Esophagus muscularis mucosa (tissue), 4 donors: ENCODE data around the gene FAM32A. TPM values are rescaled to one million over a fixed set of nuclear protein-coding genes. Genes with fewer than 3 reads are reported as not detected.
A peak's percentile ranks its signal among the peaks of the same experiment; 100 is the strongest.

Source experiments
- DNase-seq: peaks from one replicate; pipeline ENCODE4 v3.0.0-alpha.2; 2017; ENCODE audit errors: extremely low spot score
- H3K27ac ChIP-seq, 4 donors: fragments of 200-600 bp; sonication (generic); replicated peaks in 1 of 4; 1 replicate in 3 of 4; 2 replicates in 1 of 4; pipeline ENCODE4 v1.5.1; 2016 to 2019; ENCODE audit warnings: mild to moderate bottlenecking in 1 of 4
- H3K27me3 ChIP-seq, 4 donors: fragments of 200-600 bp; sonication (generic); one replicate each; pipeline versions ENCODE4 v1.5.1 to v1.6.0; 2016 to 2019
- H3K36me3 ChIP-seq, 4 donors: fragments of 200-600 bp; sonication (generic); one replicate each; pipeline ENCODE4 v1.5.1; 2016 to 2019
- H3K4me1 ChIP-seq, 4 donors: fragments of 200-600 bp; sonication (generic); one replicate each; pipeline ENCODE4 v1.5.1; 2016 to 2019
- H3K4me3 ChIP-seq, 4 donors: fragments of 200-600 bp; sonication (generic); 1 replicate in 2 of 4; 2 replicates in 2 of 4; pipeline ENCODE4 v1.5.1; 2016 to 2019; ENCODE audit warnings: mild to moderate bottlenecking in 4 of 4, moderate library complexity in 1 of 4
- H3K9me3 ChIP-seq, 4 donors: fragments of 200-600 bp; sonication (generic); 1 replicate in 3 of 4; 2 replicates in 1 of 4; pipeline ENCODE4 v1.5.1; 2016 to 2019
- EP300 ChIP-seq: sonication (generic); formaldehyde crosslinking; IDR thresholded peaks from one replicate; pipeline ENCODE4 v1.6.1; 2017; ENCODE audit warnings: antibody characterized with exemption
- POLR2A ChIP-seq: fragments of 450-650 bp; IDR thresholded peaks from one replicate; pipeline ENCODE4 v1.6.1; 2017; ENCODE audit warnings: antibody characterized with exemption, moderate library complexity, mild to moderate bottlenecking, low read depth
- POLR2AphosphoS5 ChIP-seq, 2 donors: sonication (generic); formaldehyde crosslinking; IDR thresholded peaks; one replicate each; pipeline ENCODE4 v1.6.1; 2017; ENCODE audit warnings: antibody characterized with exemption in 2 of 2
- WGBS: methylation state at CpG from one replicate; pipeline ENCODE4 v1.1.5; 2018; 5-methylcytosine and 5-hydroxymethylcytosine counted together
- intact Hi-C: fragments of 100-400 bp; cut with DNase I; formaldehyde crosslinking; loops from one replicate; pipeline ENCODE4 v1.15.1; 2023
- total RNA-seq, 4 donors: library from RNA; depleted of rRNA; stranded (reverse); fragments of >200 nt; gene quantifications; one replicate each; pipeline versions ENCODE4 v1.1.0 to v1.2.1, GENCODE V29; 2016
- TF ChIP-seq, protein P1 (sequence below), 3 experiments: fragments of 200-600 bp in 2 of 3; fragments of 450-650 bp in 1 of 3; sonication (generic) in 2 of 3; IDR thresholded peaks; one replicate each; pipeline ENCODE4 v1.5.1; 2017 to 2019; ENCODE audit warnings: antibody characterized with exemption in 3 of 3, mild to moderate bottlenecking in 2 of 3, moderate library complexity in 1 of 3

FAM32A gene
- total RNA-seq, 4 donors from 2014 or later = 83.5 to 104 (median 103) TPM

DNA sequence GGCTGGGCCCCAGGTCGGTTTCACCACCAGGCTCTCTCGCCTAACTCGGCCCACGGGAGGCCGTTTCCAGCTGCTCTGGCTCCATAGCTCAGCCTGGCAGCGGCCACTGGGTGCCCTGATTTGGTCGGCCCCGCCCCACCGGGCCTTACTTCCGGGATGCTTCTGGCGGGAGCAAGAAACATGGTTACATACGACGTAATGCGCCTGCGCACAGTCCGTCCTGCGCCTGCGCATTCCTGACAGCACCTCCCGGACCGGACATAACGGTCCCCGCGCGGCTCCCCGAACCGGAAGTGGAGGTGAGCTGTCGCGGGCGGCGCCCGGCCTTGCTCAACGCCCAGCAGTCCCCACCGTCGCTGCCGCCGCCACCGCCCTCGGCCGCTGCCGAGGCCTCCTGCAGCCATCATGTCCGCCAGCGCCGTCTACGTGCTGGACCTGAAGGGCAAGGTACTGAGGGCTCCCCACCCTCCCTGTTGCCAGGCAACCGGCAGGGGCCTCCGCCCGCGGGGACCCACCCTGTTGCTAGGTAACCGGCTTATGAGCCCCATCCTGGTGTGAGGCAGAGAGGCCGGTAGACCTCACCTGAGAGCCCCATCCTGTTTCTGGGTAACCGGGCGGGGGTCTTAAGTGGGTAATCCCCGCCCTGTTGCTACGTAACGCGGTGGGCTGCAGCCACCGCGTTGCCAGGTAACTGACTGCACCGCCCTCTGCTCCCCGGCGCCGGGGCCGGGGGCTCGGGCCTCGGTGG, 12.6 kb downstream of the FAM32A start, which contains the start of gene AP1M1:
Gene AP1M1, plus strand, starts transcription at position 290 of the 748 bp plus-strand sequence. Its CDS starts 116 bp downstream, at position 406.
- H3K9me3 ChIP-seq = no peaks in the 10 kb centered on the region
- intact Hi-C loops = no loop called here
- peak within 1 kb of the TSS; percentile 81 to 91 (median 86) for H3K27ac ChIP-seq
- H3K4me3 ChIP-seq = peak within 1 kb of the TSS; percentile 83 to 98 (median 88)
- no peaks in the 10 kb centered on the region for H3K27me3 ChIP-seq
- H3K36me3 ChIP-seq = peaks cover 8 to 39% (median 28%) of the 10 kb centered on the region in 4 donors
- peak; percentile 99 for DNase-seq
- TF ChIP-seq, protein P1, sequence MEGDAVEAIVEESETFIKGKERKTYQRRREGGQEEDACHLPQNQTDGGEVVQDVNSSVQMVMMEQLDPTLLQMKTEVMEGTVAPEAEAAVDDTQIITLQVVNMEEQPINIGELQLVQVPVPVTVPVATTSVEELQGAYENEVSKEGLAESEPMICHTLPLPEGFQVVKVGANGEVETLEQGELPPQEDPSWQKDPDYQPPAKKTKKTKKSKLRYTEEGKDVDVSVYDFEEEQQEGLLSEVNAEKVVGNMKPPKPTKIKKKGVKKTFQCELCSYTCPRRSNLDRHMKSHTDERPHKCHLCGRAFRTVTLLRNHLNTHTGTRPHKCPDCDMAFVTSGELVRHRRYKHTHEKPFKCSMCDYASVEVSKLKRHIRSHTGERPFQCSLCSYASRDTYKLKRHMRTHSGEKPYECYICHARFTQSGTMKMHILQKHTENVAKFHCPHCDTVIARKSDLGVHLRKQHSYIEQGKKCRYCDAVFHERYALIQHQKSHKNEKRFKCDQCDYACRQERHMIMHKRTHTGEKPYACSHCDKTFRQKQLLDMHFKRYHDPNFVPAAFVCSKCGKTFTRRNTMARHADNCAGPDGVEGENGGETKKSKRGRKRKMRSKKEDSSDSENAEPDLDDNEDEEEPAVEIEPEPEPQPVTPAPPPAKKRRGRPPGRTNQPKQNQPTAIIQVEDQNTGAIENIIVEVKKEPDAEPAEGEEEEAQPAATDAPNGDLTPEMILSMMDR (IDR thresholded peaks at IDR 0.05) = peak in 1 of 3 experiments; percentile 12
- TF ChIP-seq POLR2AphosphoS5 (IDR thresholded peaks at IDR 0.05) = peak; percentile 83 to 95
- no peak for TF ChIP-seq POLR2A
- TF ChIP-seq EP300 = no peak
- WGBS = 0% methylated on average over 8 of the region's 65 CpGs
- peaks cover 20 to 44% (median 39%) of the 10 kb centered on the region in 4 donors for H3K4me1 ChIP-seq

DNA sequence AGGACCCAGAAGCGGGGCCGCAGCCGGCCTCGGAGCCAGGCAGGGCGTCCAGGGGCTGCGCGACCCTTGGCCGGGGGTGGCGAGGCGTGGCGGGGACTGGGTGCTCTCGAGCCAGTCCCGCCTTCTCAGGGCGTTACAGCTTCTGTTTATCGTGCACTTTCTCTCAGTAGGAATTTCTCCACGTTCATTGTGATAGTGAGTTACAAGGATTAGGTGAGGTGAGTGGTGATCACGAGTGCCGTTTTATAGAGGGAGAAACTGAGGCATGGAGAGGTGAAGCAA, 13.1 kb downstream of the FAM32A start:
- H3K36me3 ChIP-seq = peaks cover 11 to 39% (median 30%) of the 10 kb centered on the region in 4 donors
- peak overlapping the region; percentile 83 to 98 (median 88) for H3K4me3 ChIP-seq
- H3K27ac ChIP-seq = peak overlapping the region; percentile 81 to 91 (median 86)
- intact Hi-C loops = no loop called here
- WGBS = 3% methylated on average over 5 of the region's 18 CpGs
- peaks cover 20 to 44% (median 39%) of the 10 kb centered on the region in 4 donors for H3K4me1 ChIP-seq
- TF ChIP-seq POLR2A (no peak), EP300 (no peak)
- TF ChIP-seq, protein P1 (IDR thresholded peaks at IDR 0.05) = no peak
- no peaks in the 10 kb centered on the region for H3K27me3 ChIP-seq
- no peak for DNase-seq
- H3K9me3 ChIP-seq = no peaks in the 10 kb centered on the region

DNA sequence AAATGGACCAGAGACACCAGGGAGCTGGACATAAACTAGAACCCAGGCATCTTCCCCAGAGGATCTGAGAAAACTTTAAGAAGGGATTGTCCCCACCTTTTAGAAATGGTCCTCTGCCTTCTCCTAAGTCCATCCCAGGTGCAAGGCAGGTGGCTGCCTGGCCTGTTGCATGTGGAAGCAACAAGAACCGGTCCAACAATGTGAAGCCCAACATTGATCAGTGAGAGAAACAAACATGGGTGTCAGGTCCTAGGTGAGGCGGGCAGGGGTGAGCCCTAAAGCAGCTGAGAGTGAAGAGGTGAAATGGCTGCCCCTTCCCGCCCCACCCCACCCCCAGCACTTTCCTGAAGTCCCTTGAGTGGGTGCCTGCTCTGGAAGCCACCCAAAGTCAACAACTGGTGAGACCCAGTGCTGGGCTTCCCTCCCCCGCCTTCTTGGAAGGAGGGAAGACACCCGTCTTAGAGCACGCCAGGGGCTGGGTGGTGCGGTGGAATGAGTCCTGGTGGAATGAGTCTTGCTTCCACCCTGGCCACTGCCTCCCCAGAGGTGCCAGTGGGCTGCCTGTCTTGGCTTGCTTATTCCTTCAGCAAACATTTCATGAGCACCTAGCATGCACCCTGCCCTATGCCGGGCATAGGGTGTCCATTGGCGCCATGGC, 14.2 kb downstream of the FAM32A start:
- Histone ChIP-seq H3K4me3 (peak overlapping the region; percentile 6 to 98 (median 88)), H3K36me3 (peaks cover 21 to 46% (median 38%) of the 10 kb centered on the region in 4 donors), H3K9me3 (no peaks in the 10 kb centered on the region), H3K4me1 (peaks cover 20 to 44% (median 39%) of the 10 kb centered on the region in 4 donors), H3K27ac (peak overlapping the region; percentile 18 to 91 (median 63)), H3K27me3 (no peaks in the 10 kb centered on the region)
- DNase-seq = no peak
- WGBS = 83% methylated on average over 7 of the region's 9 CpGs
- no peak for TF ChIP-seq POLR2AphosphoS5 (IDR thresholded peaks at IDR 0.05)
- TF ChIP-seq, protein P1 (IDR thresholded peaks at IDR 0.05) = no peak
- intact Hi-C loops = no loop called here

DNA sequence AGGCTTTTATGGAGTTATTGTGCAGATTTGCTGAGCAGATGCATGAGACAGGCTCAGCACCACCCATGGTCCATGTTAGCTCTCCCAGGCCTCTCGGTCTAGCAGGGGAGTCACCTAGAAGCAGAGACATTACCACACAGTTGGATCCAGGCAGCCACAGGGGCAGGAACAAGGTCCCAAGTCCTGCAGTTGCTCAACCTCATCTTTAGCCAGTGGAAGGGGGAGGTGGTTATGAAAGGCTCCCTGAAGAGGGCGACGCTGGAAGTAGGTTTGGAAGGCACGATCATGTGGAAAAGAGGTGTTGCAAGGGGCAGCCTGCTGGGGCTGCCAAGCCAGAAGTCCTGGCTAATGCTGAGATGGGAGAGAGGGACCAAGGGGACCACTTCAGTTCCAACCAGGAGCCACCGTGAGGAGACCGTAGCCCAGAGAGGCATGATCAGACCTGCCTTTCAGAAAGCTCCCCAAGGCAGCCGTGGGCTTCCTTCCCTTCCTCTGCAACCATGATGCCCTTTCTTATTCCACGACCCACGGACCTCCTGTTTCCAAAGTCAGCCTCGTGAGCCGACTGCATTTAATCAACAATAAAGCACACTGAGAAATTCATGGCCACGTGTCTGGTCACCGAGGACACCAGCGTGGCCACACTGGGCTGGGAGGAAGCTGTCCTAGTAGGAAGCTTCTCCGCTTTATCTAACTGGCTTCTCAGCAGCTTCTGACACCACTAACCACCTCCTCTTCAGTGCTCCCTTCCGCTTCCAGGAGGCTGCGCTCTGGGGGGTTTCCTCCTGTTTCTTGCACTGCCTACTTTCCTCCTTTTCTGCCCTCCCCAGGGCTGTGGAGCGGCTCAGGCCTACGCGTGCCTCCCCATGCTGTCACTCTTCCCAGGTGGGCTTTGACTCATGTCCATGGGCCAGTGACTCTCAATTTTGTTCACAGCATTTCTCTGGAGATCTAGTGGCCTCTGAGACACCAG, 15.1 kb downstream of the FAM32A start:
- DNase-seq = no peak
- Histone ChIP-seq H3K9me3 (no peaks in the 10 kb centered on the region), H3K4me1 (peaks cover 22 to 48% (median 43%) of the 10 kb centered on the region in 4 donors), H3K4me3 (peak overlapping the region in 1 of 4 donors; percentile 3), H3K27me3 (no peaks in the 10 kb centered on the region), H3K27ac (peak overlapping the region in 3 of 4 donors; percentile 18 to 91 (median 45)), H3K36me3 (peaks cover 26 to 55% (median 45%) of the 10 kb centered on the region in 4 donors)
- TF ChIP-seq POLR2AphosphoS5 (IDR thresholded peaks at IDR 0.05) (peak; percentile 36 to 38), EP300 (no peak), POLR2A (no peak)
- WGBS = 76% methylated on average over 19 of the region's 20 CpGs
- intact Hi-C loops = no loop called here
